Choroid plexus epithelial cell (primary cell): ENCODE measurements around the gene BGN.

Experiments
- DNase-seq: peaks from one replicate; pipeline ENCODE4 v3.0.0-alpha.2; 2010; ENCODE audit warnings: low read depth
- H3K4me3 ChIP-seq: 2 replicates; pipeline ENCODE4 v1.5.1; 2011; ENCODE audit warnings: low read depth, mild to moderate bottlenecking, control low read depth, low read length, moderate library complexity
- CTCF ChIP-seq: conservative IDR thresholded peaks from 2 replicates; pipeline ENCODE4 v1.5.1; 2011; ENCODE audit warnings: low read depth, mild to moderate bottlenecking, control low read depth, inconsistent platforms, low read length, moderate library complexity

Gene BGN

GRCh38 chrX:153512501-153512893 is 17.7 kb downstream of the BGN start:
- no peak for DNase-seq
- no peak overlapping the region for H3K4me3 ChIP-seq
- TF ChIP-seq CTCF: no peak

GRCh38 chrX:153513265-153513664 is 18.5 kb downstream of the BGN start:
- H3K4me3 ChIP-seq: no peak overlapping the region
- DNase-seq: no peak
- TF ChIP-seq CTCF: no peak

- H3K4me3 ChIP-seq: no peak overlapping the region
- TF ChIP-seq CTCF: no peak
- DNase-seq: no peak
Observed at GRCh38 chrX:153514259-153514658, 19.5 kb downstream of the BGN start.

GRCh38 chrX:153515435-153515834 is 20.7 kb downstream of the BGN start:
- DNase-seq: no peak
- no peak for TF ChIP-seq CTCF
- no peak overlapping the region for H3K4me3 ChIP-seq

GRCh38 chrX:153516073-153516472 is 21.3 kb downstream of the BGN start:
- TF ChIP-seq CTCF: no peak
- no peak overlapping the region for H3K4me3 ChIP-seq
- DNase-seq: no peak

GRCh38 chrX:153517423-153517822 is 22.6 kb downstream of the BGN start, which contains the start of gene ATP2B3:
TSS of gene ATP2B3 (plus strand) at chrX:153517642. CDS start at chrX:153536248, 18,606 bp downstream.
- H3K4me3 ChIP-seq: no peak within 1 kb of the TSS
- DNase-seq: no peak
- TF ChIP-seq CTCF: no peak

- DNase-seq: no peak
- no peak overlapping the region for H3K4me3 ChIP-seq
- TF ChIP-seq CTCF: no peak
Observed at GRCh38 chrX:153517946-153518834, 23.4 kb downstream of the BGN start.
